Measurements from ENCODE around the gene N4BP2L2.

N4BP2L2 gene

GRCh38 chr13:32501064-32501463 is 37.5 kb downstream of the N4BP2L2 start:
- H3K4me3 ChIP-seq (ENCODE audit: insufficient read depth, low read depth, low read length, poor library complexity, severe bottlenecking): no peak overlapping the region
- no peaks in the 10 kb centered on the region for H3K9me3 ChIP-seq (ENCODE audit: control insufficient read depth, low read length)
- no peak for DNase-seq
- no peaks in the 10 kb centered on the region for H3K27me3 ChIP-seq (replicated peaks; ENCODE audit: control insufficient read depth, insufficient read depth, low read length, poor library complexity, severe bottlenecking)
- no peak overlapping the region for H3K27ac ChIP-seq (ENCODE audit: insufficient read depth, low read length, poor library complexity, severe bottlenecking)
- H3K36me3 ChIP-seq (ENCODE audit: control insufficient read depth, insufficient read depth, low read length): no peaks in the 10 kb centered on the region
- H3K4me1 ChIP-seq (ENCODE audit: control insufficient read depth, insufficient read depth, low read length, poor library complexity, severe bottlenecking): no peaks in the 10 kb centered on the region

- no peaks in the 10 kb centered on the region for H3K4me1 ChIP-seq (ENCODE audit: control insufficient read depth, insufficient read depth, low read length, poor library complexity, severe bottlenecking)
- no peaks in the 10 kb centered on the region for H3K9me3 ChIP-seq (ENCODE audit: control insufficient read depth, low read length)
- no peaks in the 10 kb centered on the region for H3K27me3 ChIP-seq (replicated peaks; ENCODE audit: control insufficient read depth, insufficient read depth, low read length, poor library complexity, severe bottlenecking)
- H3K36me3 ChIP-seq (ENCODE audit: control insufficient read depth, insufficient read depth, low read length): no peaks in the 10 kb centered on the region
- no peak overlapping the region for H3K4me3 ChIP-seq (ENCODE audit: insufficient read depth, low read depth, low read length, poor library complexity, severe bottlenecking)
- no peak overlapping the region for H3K27ac ChIP-seq (ENCODE audit: insufficient read depth, low read length, poor library complexity, severe bottlenecking)
- DNase-seq: no peak
Observed at GRCh38 chr13:32499538-32500210, 38.9 kb downstream of the N4BP2L2 start.

GRCh38 chr13:32497589-32497988 is 41.0 kb downstream of the N4BP2L2 start:
- DNase-seq: no peak
- H3K27me3 ChIP-seq (replicated peaks; ENCODE audit: control insufficient read depth, insufficient read depth, low read length, poor library complexity, severe bottlenecking): no peaks in the 10 kb centered on the region
- H3K9me3 ChIP-seq (ENCODE audit: control insufficient read depth, low read length): no peaks in the 10 kb centered on the region
- no peak overlapping the region for H3K4me3 ChIP-seq (ENCODE audit: insufficient read depth, low read depth, low read length, poor library complexity, severe bottlenecking)
- no peaks in the 10 kb centered on the region for H3K4me1 ChIP-seq (ENCODE audit: control insufficient read depth, insufficient read depth, low read length, poor library complexity, severe bottlenecking)
- H3K27ac ChIP-seq (ENCODE audit: insufficient read depth, low read length, poor library complexity, severe bottlenecking): no peak overlapping the region
- H3K36me3 ChIP-seq (ENCODE audit: control insufficient read depth, insufficient read depth, low read length): no peaks in the 10 kb centered on the region

GRCh38 chr13:32496599-32497160 is 41.9 kb downstream of the N4BP2L2 start:
- H3K9me3 ChIP-seq (ENCODE audit: control insufficient read depth, low read length): no peaks in the 10 kb centered on the region
- no peak overlapping the region for H3K27ac ChIP-seq (ENCODE audit: insufficient read depth, low read length, poor library complexity, severe bottlenecking)
- no peaks in the 10 kb centered on the region for H3K27me3 ChIP-seq (replicated peaks; ENCODE audit: control insufficient read depth, insufficient read depth, low read length, poor library complexity, severe bottlenecking)
- no peaks in the 10 kb centered on the region for H3K4me1 ChIP-seq (ENCODE audit: control insufficient read depth, insufficient read depth, low read length, poor library complexity, severe bottlenecking)
- no peaks in the 10 kb centered on the region for H3K36me3 ChIP-seq (ENCODE audit: control insufficient read depth, insufficient read depth, low read length)
- no peak overlapping the region for H3K4me3 ChIP-seq (ENCODE audit: insufficient read depth, low read depth, low read length, poor library complexity, severe bottlenecking)
- no peak for DNase-seq

- Histone ChIP-seq H3K4me1 (ENCODE audit: control insufficient read depth, insufficient read depth, low read length, poor library complexity, severe bottlenecking) (no peaks in the 10 kb centered on the region), H3K36me3 (ENCODE audit: control insufficient read depth, insufficient read depth, low read length) (no peaks in the 10 kb centered on the region), H3K27ac (ENCODE audit: insufficient read depth, low read length, poor library complexity, severe bottlenecking) (no peak overlapping the region), H3K4me3 (ENCODE audit: insufficient read depth, low read depth, low read length, poor library complexity, severe bottlenecking) (no peak overlapping the region), H3K27me3 (replicated peaks; ENCODE audit: control insufficient read depth, insufficient read depth, low read length, poor library complexity, severe bottlenecking) (no peaks in the 10 kb centered on the region), H3K9me3 (ENCODE audit: control insufficient read depth, low read length) (no peaks in the 10 kb centered on the region)
- DNase-seq: no peak
Observed at GRCh38 chr13:32495841-32496240, 42.8 kb downstream of the N4BP2L2 start.

GRCh38 chr13:32495429-32495828 is 43.2 kb downstream of the N4BP2L2 start:
- H3K27me3 ChIP-seq (replicated peaks; ENCODE audit: control insufficient read depth, insufficient read depth, low read length, poor library complexity, severe bottlenecking): no peaks in the 10 kb centered on the region
- DNase-seq: no peak

GRCh38 chr13:32491028-32491427 is 47.6 kb downstream of the N4BP2L2 start:
- no peak for DNase-seq
- Histone ChIP-seq H3K4me1 (ENCODE audit: control insufficient read depth, insufficient read depth, low read length, poor library complexity, severe bottlenecking) (no peaks in the 10 kb centered on the region), H3K27ac (ENCODE audit: insufficient read depth, low read length, poor library complexity, severe bottlenecking) (no peak overlapping the region), H3K36me3 (ENCODE audit: control insufficient read depth, insufficient read depth, low read length) (no peaks in the 10 kb centered on the region), H3K27me3 (replicated peaks; ENCODE audit: control insufficient read depth, insufficient read depth, low read length, poor library complexity, severe bottlenecking) (no peaks in the 10 kb centered on the region), H3K4me3 (ENCODE audit: insufficient read depth, low read depth, low read length, poor library complexity, severe bottlenecking) (no peak overlapping the region), H3K9me3 (ENCODE audit: control insufficient read depth, low read length) (no peaks in the 10 kb centered on the region)

More at GRCh38 chr13:32495429-32495828, 43.2 kb downstream of the N4BP2L2 start:
- Histone ChIP-seq H3K4me3 (ENCODE audit: insufficient read depth, low read depth, low read length, poor library complexity, severe bottlenecking) (no peak overlapping the region), H3K36me3 (ENCODE audit: control insufficient read depth, insufficient read depth, low read length) (no peaks in the 10 kb centered on the region), H3K4me1 (ENCODE audit: control insufficient read depth, insufficient read depth, low read length, poor library complexity, severe bottlenecking) (no peaks in the 10 kb centered on the region), H3K9me3 (ENCODE audit: control insufficient read depth, low read length) (no peaks in the 10 kb centered on the region), H3K27ac (ENCODE audit: insufficient read depth, low read length, poor library complexity, severe bottlenecking) (no peak overlapping the region)

- H3K36me3 ChIP-seq (ENCODE audit: control insufficient read depth, insufficient read depth, low read length): no peaks in the 10 kb centered on the region
- DNase-seq: no peak
- no peak overlapping the region for H3K4me3 ChIP-seq (ENCODE audit: insufficient read depth, low read depth, low read length, poor library complexity, severe bottlenecking)
- H3K27ac ChIP-seq (ENCODE audit: insufficient read depth, low read length, poor library complexity, severe bottlenecking): no peak overlapping the region
- H3K9me3 ChIP-seq (ENCODE audit: control insufficient read depth, low read length): no peaks in the 10 kb centered on the region
- no peaks in the 10 kb centered on the region for H3K27me3 ChIP-seq (replicated peaks; ENCODE audit: control insufficient read depth, insufficient read depth, low read length, poor library complexity, severe bottlenecking)
- no peaks in the 10 kb centered on the region for H3K4me1 ChIP-seq (ENCODE audit: control insufficient read depth, insufficient read depth, low read length, poor library complexity, severe bottlenecking)
Observed at GRCh38 chr13:32476892-32477291, 61.7 kb downstream of the N4BP2L2 start.

- DNase-seq: no peak
- no peak overlapping the region for H3K27ac ChIP-seq (ENCODE audit: insufficient read depth, low read length, poor library complexity, severe bottlenecking)
Observed at GRCh38 chr13:32476021-32476731, 62.4 kb downstream of the N4BP2L2 start.

More at GRCh38 chr13:32476021-32476731, 62.4 kb downstream of the N4BP2L2 start:
- no peaks in the 10 kb centered on the region for H3K27me3 ChIP-seq (replicated peaks; ENCODE audit: control insufficient read depth, insufficient read depth, low read length, poor library complexity, severe bottlenecking)
- H3K9me3 ChIP-seq (ENCODE audit: control insufficient read depth, low read length): no peaks in the 10 kb centered on the region
- no peak overlapping the region for H3K4me3 ChIP-seq (ENCODE audit: insufficient read depth, low read depth, low read length, poor library complexity, severe bottlenecking)
- no peaks in the 10 kb centered on the region for H3K36me3 ChIP-seq (ENCODE audit: control insufficient read depth, insufficient read depth, low read length)
- H3K4me1 ChIP-seq (ENCODE audit: control insufficient read depth, insufficient read depth, low read length, poor library complexity, severe bottlenecking): no peaks in the 10 kb centered on the region
